ENCODE results near the gene NDUFB10.

The NDUFB10 gene

GRCh38 chr16:1959269-1960039, at the start of gene NDUFB10:
NDUFB10 (plus strand) TSS chr16:1959538; CDS start chr16:1959625, 87 bp downstream.
- no peak for TF ChIP-seq EZH2 (IDR thresholded peaks at IDR 0.05; ENCODE audit: borderline replicate concordance, low read depth, low read length, severe bottlenecking)
- peak; percentile 90 for TF ChIP-seq CTCF (IDR thresholded peaks at IDR 0.05; ENCODE audit: borderline replicate concordance, extremely low read depth, low read length, poor library complexity, severe bottlenecking)
- Histone ChIP-seq H3K9ac (ENCODE audit: low read depth, low read length) (peak within 1 kb of the TSS; percentile 81), H3K4me2 (ENCODE audit: insufficient read depth, low read length) (peak within 1 kb of the TSS; percentile 76), H3K4me1 (ENCODE audit: insufficient read depth, low read length) (peaks cover 50% of the 10 kb centered on the region), H3K4me3 (ENCODE audit: low read depth in 1 of 2, low read length in 2 of 2) (peak within 1 kb of the TSS; percentile 66 to 75), H3K9me3 (ENCODE audit: insufficient read depth, low read length, severe bottlenecking) (no peaks in the 10 kb centered on the region), H4K20me1 (ENCODE audit: insufficient read depth, low read length) (peaks cover 31% of the 10 kb centered on the region), H3K36me3 (ENCODE audit: insufficient read depth, low read length) (peaks cover 34% of the 10 kb centered on the region), H3K27me3 (ENCODE audit: insufficient read depth, low read length, poor library complexity) (no peaks in the 10 kb centered on the region), H3K27ac (ENCODE audit: low read length) (peak within 1 kb of the TSS; percentile 74), H2AFZ (ENCODE audit: low read depth, low read length) (peak within 1 kb of the TSS; percentile 89), H3K79me2 (ENCODE audit: insufficient read depth, low read length) (peaks cover 44% of the 10 kb centered on the region)
- peak; percentile 89 for DNase-seq
- peak; percentile 80 for ATAC-seq (ENCODE audit: insufficient read depth, low read depth)

GRCh38 chr16:1909561-1910231, 49.6 kb upstream of the NDUFB10 start:
- no peaks in the 10 kb centered on the region for H3K4me1 ChIP-seq (ENCODE audit: insufficient read depth, low read length)
- H3K79me2 ChIP-seq (ENCODE audit: insufficient read depth, low read length), result no peaks in the 10 kb centered on the region
- no peak overlapping the region for H3K4me2 ChIP-seq (ENCODE audit: insufficient read depth, low read length)
- DNase-seq, result no peak
- H3K36me3 ChIP-seq (ENCODE audit: insufficient read depth, low read length), result no peaks in the 10 kb centered on the region
- no peak overlapping the region for H3K9ac ChIP-seq (ENCODE audit: low read depth, low read length)
- H3K27ac ChIP-seq (ENCODE audit: low read length), result no peak overlapping the region
- TF ChIP-seq CTCF (IDR thresholded peaks at IDR 0.05; ENCODE audit: borderline replicate concordance, extremely low read depth, low read length, poor library complexity, severe bottlenecking), result no peak
- no peak for TF ChIP-seq EZH2 (IDR thresholded peaks at IDR 0.05; ENCODE audit: borderline replicate concordance, low read depth, low read length, severe bottlenecking)
- H3K4me3 ChIP-seq (ENCODE audit: low read depth in 1 of 2, low read length in 2 of 2), result no peak overlapping the region
- no peak for ATAC-seq (ENCODE audit: insufficient read depth, low read depth)
- no peaks in the 10 kb centered on the region for H4K20me1 ChIP-seq (ENCODE audit: insufficient read depth, low read length)
- no peaks in the 10 kb centered on the region for H3K27me3 ChIP-seq (ENCODE audit: insufficient read depth, low read length, poor library complexity)
- H3K9me3 ChIP-seq (ENCODE audit: insufficient read depth, low read length, severe bottlenecking), result no peaks in the 10 kb centered on the region
- H2AFZ ChIP-seq (ENCODE audit: low read depth, low read length), result no peak overlapping the region

GRCh38 chr16:1911467-1912214, 47.7 kb upstream of the NDUFB10 start:
- no peak overlapping the region for H3K4me3 ChIP-seq (ENCODE audit: low read depth in 1 of 2, low read length in 2 of 2)
- no peak overlapping the region for H3K27ac ChIP-seq (ENCODE audit: low read length)
- no peaks in the 10 kb centered on the region for H3K9me3 ChIP-seq (ENCODE audit: insufficient read depth, low read length, severe bottlenecking)
- no peak for ATAC-seq (ENCODE audit: insufficient read depth, low read depth)
- TF ChIP-seq EZH2 (IDR thresholded peaks at IDR 0.05; ENCODE audit: borderline replicate concordance, low read depth, low read length, severe bottlenecking) (no peak), CTCF (IDR thresholded peaks at IDR 0.05; ENCODE audit: borderline replicate concordance, extremely low read depth, low read length, poor library complexity, severe bottlenecking) (no peak)
- H2AFZ ChIP-seq (ENCODE audit: low read depth, low read length), result no peak overlapping the region
- H3K27me3 ChIP-seq (ENCODE audit: insufficient read depth, low read length, poor library complexity), result no peaks in the 10 kb centered on the region
- no peak overlapping the region for H3K9ac ChIP-seq (ENCODE audit: low read depth, low read length)
- DNase-seq, result no peak
- H3K79me2 ChIP-seq (ENCODE audit: insufficient read depth, low read length), result no peaks in the 10 kb centered on the region
- no peak overlapping the region for H3K4me2 ChIP-seq (ENCODE audit: insufficient read depth, low read length)
- no peaks in the 10 kb centered on the region for H4K20me1 ChIP-seq (ENCODE audit: insufficient read depth, low read length)
- H3K4me1 ChIP-seq (ENCODE audit: insufficient read depth, low read length), result no peaks in the 10 kb centered on the region
- H3K36me3 ChIP-seq (ENCODE audit: insufficient read depth, low read length), result no peaks in the 10 kb centered on the region
